Measurements from ENCODE around the gene CCDC63.

The CCDC63 gene

DNA sequence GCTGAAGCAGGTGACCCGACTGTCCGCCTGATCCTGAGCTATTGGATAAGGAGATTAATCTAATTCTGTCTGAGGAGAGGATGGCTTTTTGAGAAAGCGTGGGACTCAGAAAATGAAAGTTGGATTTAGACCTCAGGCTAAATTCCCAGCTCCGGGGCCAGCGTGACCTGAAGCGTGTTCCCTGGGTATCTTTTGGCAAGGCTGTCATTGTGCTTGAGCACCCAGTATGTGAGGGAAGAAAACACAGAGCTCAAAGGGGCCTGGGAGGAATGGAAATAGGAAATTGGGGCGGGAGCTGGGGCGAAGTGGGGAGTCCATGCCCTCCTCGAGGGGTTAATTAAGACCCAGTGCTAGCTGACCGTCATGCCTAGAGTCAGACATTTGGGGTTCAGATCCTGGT is 17.5 kb upstream of the CCDC63 start:
- no peak for DNase-seq (ENCODE audit: low read depth)
- H3K4me3 ChIP-seq (ENCODE audit: control insufficient read depth, low read depth, low read length), result no peak overlapping the region
- no peak for TF ChIP-seq CTCF (conservative IDR thresholded peaks at IDR 0.05; ENCODE audit: control insufficient read depth, insufficient read depth, low read depth, low read length)

DNA sequence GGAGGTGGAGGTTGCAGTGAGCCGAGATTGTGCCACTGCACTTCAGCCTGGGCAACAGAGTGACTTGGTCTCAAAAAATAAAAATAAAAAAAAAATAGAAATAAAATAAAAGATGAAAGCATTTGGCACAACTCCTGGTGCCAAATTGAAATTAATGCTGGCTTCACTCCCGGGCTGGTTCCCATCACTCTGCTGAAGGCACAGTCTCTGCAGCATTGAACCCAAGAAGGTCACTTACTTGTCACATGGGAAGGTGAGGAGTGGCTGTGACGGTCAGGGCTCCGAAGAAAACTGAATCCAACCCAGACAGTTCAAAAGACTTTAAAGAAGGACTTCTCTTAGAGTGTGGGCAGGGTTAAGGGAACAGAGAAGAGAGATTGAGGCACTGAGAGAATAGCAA is 10.5 kb upstream of the CCDC63 start:
- DNase-seq (ENCODE audit: low read depth), result no peak
- no peak for TF ChIP-seq CTCF (conservative IDR thresholded peaks at IDR 0.05; ENCODE audit: control insufficient read depth, insufficient read depth, low read depth, low read length)
- H3K4me3 ChIP-seq (ENCODE audit: control insufficient read depth, low read depth, low read length), result no peak overlapping the region

- DNase-seq (ENCODE audit: low read depth), result no peak
- H3K4me3 ChIP-seq (ENCODE audit: control insufficient read depth, low read depth, low read length), result no peak overlapping the region
- no peak for TF ChIP-seq CTCF (conservative IDR thresholded peaks at IDR 0.05; ENCODE audit: control insufficient read depth, insufficient read depth, low read depth, low read length)
Measured at GRCh38 chr12:110841007-110841406, 5.8 kb upstream of the CCDC63 start.

- TF ChIP-seq CTCF (conservative IDR thresholded peaks at IDR 0.05; ENCODE audit: control insufficient read depth, insufficient read depth, low read depth, low read length), result no peak
- H3K4me3 ChIP-seq (ENCODE audit: control insufficient read depth, low read depth, low read length), result no peak overlapping the region
Measured at GRCh38 chr12:110844131-110844530, 2.7 kb upstream of the CCDC63 start.

DNA sequence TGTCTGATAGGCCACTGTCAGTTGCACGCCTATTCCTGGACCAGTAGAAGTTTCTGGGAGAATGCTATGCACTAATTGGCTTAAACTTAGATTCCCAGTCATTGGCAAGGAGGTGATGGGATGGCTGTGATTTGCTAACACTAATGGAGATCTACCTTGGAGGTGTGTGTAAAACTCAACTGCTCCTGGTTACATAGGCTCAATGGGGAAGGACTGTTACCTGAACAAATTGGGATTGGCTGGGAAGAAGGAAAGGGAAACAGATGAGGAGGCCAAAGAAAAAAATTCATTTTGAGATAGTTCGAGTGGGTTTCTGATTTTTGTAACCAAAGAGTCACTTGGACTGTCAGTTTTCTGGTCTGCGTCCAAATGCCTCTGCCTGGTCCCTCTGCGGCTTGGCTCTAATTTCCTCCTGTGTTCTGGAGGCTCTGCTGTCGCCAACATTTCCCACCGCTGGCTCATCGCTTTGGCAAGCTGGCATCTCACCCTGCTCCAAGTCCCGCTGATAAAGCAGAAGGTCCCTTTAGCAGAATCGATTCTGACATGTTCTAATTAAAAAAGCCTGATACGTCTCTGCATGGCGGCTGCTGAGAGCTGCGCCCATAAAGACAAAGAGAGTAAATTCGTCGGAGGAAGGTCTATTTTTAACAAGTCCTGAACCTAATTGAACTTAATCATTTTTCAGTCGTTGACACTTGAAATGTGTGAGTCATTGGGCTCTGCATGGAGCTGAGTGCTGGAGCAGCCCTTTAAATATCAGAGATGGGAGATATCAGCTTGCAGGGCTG is 2.0 kb upstream of the CCDC63 start:
- peak; percentile 25 for DNase-seq (ENCODE audit: low read depth)
- TF ChIP-seq CTCF (conservative IDR thresholded peaks at IDR 0.05; ENCODE audit: control insufficient read depth, insufficient read depth, low read depth, low read length), result no peak
- H3K4me3 ChIP-seq (ENCODE audit: control insufficient read depth, low read depth, low read length), result no peak overlapping the region

More at GRCh38 chr12:110844131-110844530, 2.7 kb upstream of the CCDC63 start:
- DNase-seq (ENCODE audit: low read depth), result no peak

DNA sequence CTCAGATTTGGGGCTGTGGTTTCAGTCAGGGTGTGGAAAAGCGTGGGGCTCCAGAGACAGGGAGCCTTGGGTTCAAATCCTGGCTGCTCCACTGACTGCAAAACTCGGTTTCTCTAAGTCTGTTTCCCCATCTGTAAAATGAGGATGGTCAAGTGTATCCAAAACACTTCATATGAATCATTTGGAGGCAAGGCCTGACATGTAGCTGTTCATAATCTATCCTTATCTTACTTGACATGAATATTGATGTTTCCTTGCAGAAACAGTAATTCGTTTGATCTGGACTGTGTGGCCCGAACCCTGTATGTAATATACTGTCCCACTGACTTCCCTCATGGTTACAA is 1.5 kb upstream of the CCDC63 start:
- DNase-seq (ENCODE audit: low read depth), result no peak
- no peak for TF ChIP-seq CTCF (conservative IDR thresholded peaks at IDR 0.05; ENCODE audit: control insufficient read depth, insufficient read depth, low read depth, low read length)
- H3K4me3 ChIP-seq (ENCODE audit: control insufficient read depth, low read depth, low read length), result no peak overlapping the region

Measured in fibroblast of mammary gland (primary cell).